Loucy (cell line): ENCODE data around the gene PEX14.

Source experiments
- EZH2phosphoT487 ChIP-seq: fragments of 200-600 bp; IDR thresholded peaks from 2 replicates; pipeline ENCODE4 v1.6.1; 2018; ENCODE audit warnings: antibody characterized with exemption, mild to moderate bottlenecking, moderate library complexity, borderline replicate concordance
- TF ChIP-seq, protein P1 (sequence below): fragments of 200-600 bp; sonication (generic); conservative IDR thresholded peaks from 2 replicates; pipeline ENCODE4 v1.5.1; 2014; ENCODE audit warnings: mild to moderate bottlenecking, antibody characterized with exemption, low read length

DNA sequence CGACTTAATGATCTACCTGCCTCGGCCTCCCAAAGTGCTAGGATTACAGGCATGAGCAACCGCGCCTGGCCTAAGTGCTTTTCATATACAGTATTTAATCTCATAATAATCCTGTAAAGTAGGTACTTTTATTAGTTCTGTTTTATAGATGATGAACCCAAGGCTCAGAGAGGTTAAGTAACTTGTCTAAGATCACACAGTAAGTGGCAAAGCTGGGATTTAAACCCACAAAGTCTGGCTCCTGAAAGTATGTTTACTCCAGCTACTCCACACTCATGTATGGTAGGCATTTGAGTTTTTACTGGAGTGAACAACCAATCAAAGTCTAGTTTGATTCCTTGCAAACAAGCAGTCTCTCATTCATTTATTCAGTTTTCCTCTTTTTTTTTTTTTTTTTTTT is 4.7 kb upstream of the PEX14 start:
- TF ChIP-seq, protein P1, sequence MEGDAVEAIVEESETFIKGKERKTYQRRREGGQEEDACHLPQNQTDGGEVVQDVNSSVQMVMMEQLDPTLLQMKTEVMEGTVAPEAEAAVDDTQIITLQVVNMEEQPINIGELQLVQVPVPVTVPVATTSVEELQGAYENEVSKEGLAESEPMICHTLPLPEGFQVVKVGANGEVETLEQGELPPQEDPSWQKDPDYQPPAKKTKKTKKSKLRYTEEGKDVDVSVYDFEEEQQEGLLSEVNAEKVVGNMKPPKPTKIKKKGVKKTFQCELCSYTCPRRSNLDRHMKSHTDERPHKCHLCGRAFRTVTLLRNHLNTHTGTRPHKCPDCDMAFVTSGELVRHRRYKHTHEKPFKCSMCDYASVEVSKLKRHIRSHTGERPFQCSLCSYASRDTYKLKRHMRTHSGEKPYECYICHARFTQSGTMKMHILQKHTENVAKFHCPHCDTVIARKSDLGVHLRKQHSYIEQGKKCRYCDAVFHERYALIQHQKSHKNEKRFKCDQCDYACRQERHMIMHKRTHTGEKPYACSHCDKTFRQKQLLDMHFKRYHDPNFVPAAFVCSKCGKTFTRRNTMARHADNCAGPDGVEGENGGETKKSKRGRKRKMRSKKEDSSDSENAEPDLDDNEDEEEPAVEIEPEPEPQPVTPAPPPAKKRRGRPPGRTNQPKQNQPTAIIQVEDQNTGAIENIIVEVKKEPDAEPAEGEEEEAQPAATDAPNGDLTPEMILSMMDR: no peak
- TF ChIP-seq EZH2phosphoT487: no peak
